GM10266 (cell line): ENCODE results near the gene ANKS1B.

Source experiments
- DNase-seq: peaks from one replicate; pipeline ENCODE4 v3.0.0; 2012; ENCODE audit errors: extremely low spot score
- CTCF ChIP-seq: IDR thresholded peaks from 2 replicates; pipeline ENCODE4 v1.5.1; 2012; ENCODE audit warnings: mild to moderate bottlenecking, low read depth; ENCODE audit not compliant: control insufficient read depth, insufficient read depth; ENCODE audit errors: missing control alignments

ANKS1B gene

GRCh38 chr12:98727196-98727595 is 1257.5 kb downstream of the ANKS1B start:
- no peak for DNase-seq
- no peak for TF ChIP-seq CTCF

GRCh38 chr12:98725476-98726247 is 1259.1 kb downstream of the ANKS1B start:
- peak; percentile 66 for TF ChIP-seq CTCF
- peak; percentile 38 for DNase-seq

- DNase-seq: no peak
- no peak for TF ChIP-seq CTCF
Measured at GRCh38 chr12:98724384-98725155, 1260.2 kb downstream of the ANKS1B start.

GRCh38 chr12:98721204-98721702 is 1263.5 kb downstream of the ANKS1B start:
- DNase-seq: no peak
- TF ChIP-seq CTCF: no peak

GRCh38 chr12:98719515-98720504 is 1264.9 kb downstream of the ANKS1B start:
- DNase-seq: no peak
- no peak for TF ChIP-seq CTCF

- no peak for TF ChIP-seq CTCF
- no peak for DNase-seq
Measured at GRCh38 chr12:98714426-98714825, 1270.3 kb downstream of the ANKS1B start.
